GM19025 (cell line): ENCODE data around the gene SPATA46.

ENCODE experiments used
- ATAC-seq: cut with Tn5 transposase; IDR thresholded peaks from one replicate; pipeline ENCODE4 v1.9.1; 2021; ENCODE audit warnings: mild to moderate bottlenecking, low read depth, moderate library complexity; ENCODE audit not compliant: unreplicated experiment

SPATA46 gene

GRCh38 chr1:162375463-162375862 lies 1.2 kb downstream of the SPATA46 start:
- no peak for ATAC-seq

DNA sequence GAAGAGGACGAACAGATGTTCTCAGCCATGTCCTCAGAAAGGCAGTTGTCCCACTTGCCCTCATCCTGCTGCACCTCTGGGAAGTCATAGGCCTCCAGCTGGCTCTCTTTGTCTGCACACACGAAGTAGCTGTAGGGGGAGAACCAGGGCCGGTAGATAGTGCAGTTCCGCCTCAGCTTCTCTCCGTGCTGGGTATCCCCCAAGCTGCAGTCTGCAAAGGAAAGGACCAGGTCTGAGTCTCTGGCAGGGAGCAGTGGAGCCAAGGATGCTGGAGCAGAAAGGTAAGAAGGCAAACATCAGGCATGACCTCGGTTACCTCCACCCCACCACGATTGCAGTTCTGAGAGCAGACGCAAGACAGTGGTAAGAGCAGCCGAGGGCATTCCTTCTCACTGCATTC lies 2.2 kb downstream of the SPATA46 start:
- no peak for ATAC-seq

GRCh38 chr1:162373541-162374260 lies 3.0 kb downstream of the SPATA46 start:
- no peak for ATAC-seq

- no peak for ATAC-seq
Measured at GRCh38 chr1:162373072-162373427, 3.6 kb downstream of the SPATA46 start.

DNA sequence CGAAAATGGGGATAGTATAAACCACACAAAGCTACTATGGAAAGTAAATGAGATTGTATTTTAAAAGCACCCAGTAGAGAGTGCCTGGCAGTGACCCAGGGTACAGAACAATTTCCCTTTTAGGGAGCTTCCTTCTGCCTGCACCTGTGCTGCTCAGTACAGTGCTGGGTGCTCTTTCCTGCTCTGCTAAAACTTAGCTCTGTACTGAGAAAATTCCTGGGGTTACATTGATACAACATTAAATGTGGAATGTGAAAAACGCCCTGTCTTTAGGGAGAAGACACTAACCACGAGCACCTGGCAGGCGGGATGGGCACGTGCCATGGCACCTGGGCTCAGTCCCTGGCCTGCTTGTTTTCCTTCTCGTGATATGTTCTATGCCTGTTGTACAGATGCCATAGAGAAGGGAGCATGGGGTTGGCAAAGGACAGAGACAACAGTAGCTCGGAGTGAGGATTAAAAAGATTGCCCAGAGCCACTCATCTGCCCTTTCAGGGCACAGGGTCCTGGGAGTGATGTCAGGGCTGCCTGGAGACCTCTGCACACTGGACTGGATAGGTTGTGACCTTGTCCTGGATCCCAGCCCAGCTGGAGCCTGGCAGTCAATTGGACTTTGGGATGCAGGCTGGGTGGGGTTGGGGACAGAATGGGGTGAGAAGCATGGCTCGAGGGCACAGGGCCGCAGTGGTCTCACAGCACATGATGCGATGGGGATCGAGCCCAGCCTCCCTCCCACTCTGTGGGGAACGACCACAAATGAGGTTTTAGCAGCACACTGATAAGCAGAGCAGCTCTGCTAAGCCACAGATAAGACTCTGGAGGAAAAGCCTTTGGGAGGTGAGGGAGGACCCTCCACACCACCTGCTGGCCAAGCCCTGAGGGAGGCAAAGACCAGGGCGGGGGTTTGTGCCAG lies 4.2 kb downstream of the SPATA46 start:
- no peak for ATAC-seq

GRCh38 chr1:162371611-162372010 lies 5.0 kb downstream of the SPATA46 start:
- ATAC-seq: no peak

DNA sequence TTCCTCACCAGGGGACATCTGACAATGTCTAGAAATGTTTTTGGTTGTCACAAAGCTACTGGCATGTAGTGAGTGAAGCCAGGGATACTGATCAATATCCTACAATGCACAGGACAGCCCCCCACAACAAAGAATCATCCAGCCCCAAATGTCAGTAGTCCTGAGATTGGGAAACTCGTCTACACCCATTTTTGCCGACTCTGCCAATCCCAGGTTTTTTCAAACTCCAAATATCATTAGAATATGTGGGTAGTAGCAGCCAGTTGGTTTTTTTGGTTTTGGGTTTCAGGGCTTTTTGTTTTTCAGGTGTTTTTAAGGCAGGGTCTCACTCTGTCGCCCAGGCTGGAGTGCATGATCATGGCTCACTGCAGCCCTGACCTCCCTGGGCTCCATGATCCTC lies 5.9 kb downstream of the SPATA46 start:
- ATAC-seq: no peak

GRCh38 chr1:162370161-162370560 lies 6.5 kb downstream of the SPATA46 start:
- no peak for ATAC-seq

- no peak for ATAC-seq
Measured at GRCh38 chr1:162369571-162369970, 7.1 kb downstream of the SPATA46 start.

DNA sequence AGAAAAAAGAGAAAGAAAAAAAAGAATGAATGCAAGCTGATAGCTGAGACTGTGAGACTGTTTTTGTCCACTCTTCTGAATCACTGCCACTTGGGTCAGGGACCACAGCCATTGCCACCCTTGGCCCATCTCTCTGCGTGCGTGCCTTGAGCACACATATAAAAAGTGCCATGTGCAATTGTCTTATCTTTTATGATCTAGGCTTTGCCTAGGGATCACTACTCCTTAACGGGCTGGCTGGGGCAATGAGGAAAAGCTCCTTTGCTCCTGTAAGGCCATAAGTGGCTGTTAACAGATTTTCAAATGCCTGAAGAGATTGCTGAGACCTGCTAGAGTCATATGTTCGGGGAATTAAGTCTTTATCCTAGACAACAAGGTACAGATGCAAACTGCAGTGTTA lies 8.2 kb downstream of the SPATA46 start:
- no peak for ATAC-seq

GRCh38 chr1:162367772-162368171 lies 8.9 kb downstream of the SPATA46 start:
- no peak for ATAC-seq

DNA sequence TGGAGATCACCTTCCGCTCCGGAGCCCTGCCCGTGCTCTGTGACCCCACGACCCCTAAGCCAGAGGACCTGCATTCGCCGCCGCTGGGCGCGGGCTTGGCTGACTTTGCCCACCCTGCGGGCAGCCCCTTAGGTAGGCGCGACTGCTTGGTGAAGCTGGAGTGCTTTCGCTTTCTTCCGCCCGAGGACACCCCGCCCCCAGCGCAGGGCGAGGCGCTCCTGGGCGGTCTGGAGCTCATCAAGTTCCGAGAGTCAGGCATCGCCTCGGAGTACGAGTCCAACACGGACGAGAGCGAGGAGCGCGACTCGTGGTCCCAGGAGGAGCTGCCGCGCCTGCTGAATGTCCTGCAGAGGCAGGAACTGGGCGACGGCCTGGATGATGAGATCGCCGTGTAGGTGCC lies 9.6 kb downstream of the SPATA46 start:
- ATAC-seq: no peak

DNA sequence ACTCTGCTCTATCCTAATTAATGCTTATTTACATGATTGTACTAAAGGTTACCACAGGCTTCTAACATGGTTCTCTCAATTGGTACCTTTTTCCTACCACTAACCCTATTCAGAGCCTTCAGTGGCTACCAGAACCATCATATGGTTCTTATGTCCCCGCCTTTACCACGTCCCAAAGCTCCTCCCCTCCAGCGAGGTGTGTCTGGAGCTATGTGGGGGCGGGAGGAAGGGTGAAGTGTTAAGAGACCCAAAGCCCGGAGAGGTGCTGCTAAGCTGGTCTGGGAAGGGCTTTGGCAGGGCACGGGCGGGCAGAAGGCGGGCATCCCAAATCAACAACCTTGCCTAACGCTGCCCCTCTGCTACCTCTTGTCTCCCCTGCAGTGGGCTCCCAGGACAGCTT lies 10.0 kb downstream of the SPATA46 start:
- ATAC-seq: no peak

DNA sequence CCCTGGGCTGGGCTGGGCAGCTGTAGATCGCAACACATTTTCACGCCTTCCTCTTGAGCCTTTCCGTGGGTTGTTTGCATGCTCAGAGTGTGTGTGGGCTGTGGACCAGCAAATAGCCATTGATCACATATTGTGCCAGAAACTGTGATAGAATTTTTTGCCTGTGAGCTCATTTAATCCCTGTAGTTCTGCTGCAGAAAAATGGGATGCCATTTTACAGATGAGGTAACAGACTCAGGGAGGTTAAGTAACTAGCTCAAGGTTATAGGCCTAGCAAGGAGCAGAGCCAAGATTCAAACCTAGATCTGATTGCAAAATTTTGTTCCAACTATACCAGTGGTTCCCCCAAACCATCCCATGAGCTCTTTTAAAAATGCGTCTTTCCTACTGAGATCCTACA lies 10.5 kb downstream of the SPATA46 start:
- no peak for ATAC-seq

DNA sequence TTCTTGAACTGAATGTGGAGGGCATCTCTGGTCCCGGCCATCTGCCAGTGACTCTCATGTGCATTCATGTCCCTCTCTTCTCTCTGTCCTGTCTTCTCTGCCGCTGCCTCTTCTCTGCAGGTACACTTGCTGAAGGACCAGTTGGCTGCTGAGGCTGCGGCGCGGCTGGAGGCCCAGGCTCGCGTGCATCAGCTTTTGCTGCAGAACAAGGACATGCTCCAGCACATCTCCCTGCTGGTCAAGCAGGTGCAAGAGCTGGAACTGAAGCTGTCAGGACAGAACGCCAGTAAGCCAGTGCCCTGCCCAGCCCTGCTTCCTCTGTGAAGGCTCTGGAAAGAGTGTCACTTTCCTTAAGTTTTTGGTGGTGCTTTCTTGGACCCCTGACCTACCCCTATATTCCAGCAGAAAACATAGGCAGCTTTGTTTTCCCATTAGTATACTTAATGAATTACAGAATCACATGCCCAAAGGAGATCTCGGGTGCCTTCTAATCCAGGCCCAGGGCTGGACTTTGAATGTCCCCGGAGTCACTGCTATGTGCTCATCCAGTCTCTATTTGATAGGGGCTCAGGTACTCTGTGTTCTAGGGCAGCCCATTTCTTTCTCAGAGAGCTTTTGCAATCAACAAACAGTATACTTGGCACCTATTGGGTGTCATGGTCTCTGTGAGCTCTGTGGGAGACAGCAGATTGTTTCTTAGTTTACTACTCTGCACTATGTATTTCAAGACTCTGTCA lies 11.2 kb downstream of the SPATA46 start:
- no peak for ATAC-seq

DNA sequence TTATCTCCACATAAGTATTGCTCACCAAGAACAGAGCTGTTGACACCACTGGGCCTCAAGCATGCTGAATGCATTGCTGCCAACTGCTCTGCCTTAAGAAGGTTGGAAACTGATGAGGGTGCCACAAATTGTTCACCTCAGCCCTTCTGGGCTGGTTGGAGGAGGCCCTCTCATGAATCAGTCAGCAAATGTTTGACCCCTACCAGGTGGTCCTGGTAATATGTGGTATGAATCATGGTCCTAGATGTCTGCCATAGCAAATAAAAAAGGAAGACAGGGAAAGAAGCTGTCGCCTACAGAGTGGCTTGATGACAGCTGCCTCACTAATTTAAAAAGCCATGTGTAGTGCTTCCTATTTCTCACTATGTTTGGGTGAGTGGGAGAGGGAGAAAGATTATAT lies 12.2 kb downstream of the SPATA46 start:
- ATAC-seq: no peak

GRCh38 chr1:162363823-162364222 lies 12.8 kb downstream of the SPATA46 start:
- no peak for ATAC-seq

GRCh38 chr1:162361349-162361748 lies 15.3 kb downstream of the SPATA46 start:
- peak; percentile 31 for ATAC-seq

DNA sequence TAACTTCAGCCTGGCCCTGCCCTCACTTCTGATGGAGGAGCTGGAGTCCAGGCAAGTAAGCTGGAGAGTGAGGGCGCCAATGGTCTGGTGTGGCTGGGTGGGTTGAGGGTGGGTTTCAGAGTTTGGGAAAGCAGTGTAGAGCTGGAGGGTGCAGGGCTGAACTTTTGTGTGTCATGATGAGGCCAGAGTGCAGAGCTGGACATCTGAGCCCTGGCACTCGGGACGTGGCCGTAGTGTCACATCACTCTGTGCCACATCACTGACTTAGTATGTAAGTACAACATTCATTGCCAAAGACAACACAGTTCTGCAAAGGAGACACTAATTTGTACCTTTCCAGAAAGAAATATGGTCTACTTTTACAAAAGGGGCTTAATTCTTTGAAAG lies 15.8 kb downstream of the SPATA46 start:
- no peak for ATAC-seq

- ATAC-seq: no peak
Measured at GRCh38 chr1:162360237-162360873, 16.3 kb downstream of the SPATA46 start.
